ENCODE data around the gene SLC16A11. TPM values are rescaled to one million over a fixed set of nuclear protein-coding genes. Genes with fewer than 3 reads are reported as not detected.
"Not testable (repeated sequence)": the region's sequence is repeated elsewhere in the genome, so short reads cannot be mapped to it uniquely, and the experiment has no call there.

The SLC16A11 gene
- 0.78 TPM in 1 of 2 replicates, not detected in the other for total RNA-seq
- 0.16 TPM for polyA plus RNA-seq (2012)

- DNase-seq (ENCODE audit: low read depth): peak; percentile 43
Observed at GRCh38 chr17:7043497-7044198, at the start of gene SLC16A11. TSS of gene SLC16A11 (minus strand) at chr17:7044092. CDS start at chr17:7043513, 579 bp downstream.

DNA sequence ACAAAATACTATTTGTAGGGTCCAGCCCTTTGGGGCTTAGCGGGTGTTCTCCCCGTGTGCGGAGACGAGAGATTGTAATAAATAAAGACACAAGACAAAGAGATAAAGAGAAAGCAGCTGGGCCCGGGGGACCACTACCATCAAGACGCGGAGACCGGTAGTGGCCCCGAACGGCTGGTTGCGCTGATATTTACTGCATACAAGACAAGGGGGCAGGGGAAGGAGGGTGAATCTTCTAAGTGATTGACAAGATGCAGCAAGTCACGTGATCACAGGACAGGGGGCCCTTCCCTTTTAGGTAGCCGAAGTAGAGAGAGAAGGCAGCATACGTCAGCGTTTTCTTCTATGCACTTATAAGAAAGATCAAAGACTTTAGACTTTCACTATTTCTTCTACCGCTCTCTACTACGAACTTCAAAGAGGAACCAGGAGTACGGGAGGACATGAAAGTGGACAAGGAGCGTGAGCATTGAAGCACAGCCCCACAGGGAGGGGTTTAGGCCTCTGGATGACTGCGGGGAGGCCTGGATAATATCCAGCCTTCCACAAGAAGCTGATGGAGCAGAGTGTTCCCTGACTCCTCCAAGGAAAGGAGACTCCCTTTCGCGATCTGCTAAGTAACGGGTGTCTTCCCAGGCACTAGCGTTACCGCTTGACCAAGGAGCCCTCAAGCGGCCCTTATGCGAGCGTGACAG lies 47.6 kb upstream of the SLC16A11 start:
- not testable (repeated sequence) for DNase-seq (ENCODE audit: low read depth)

- DNase-seq (ENCODE audit: low read depth): not testable (repeated sequence)
Observed at GRCh38 chr17:7089570-7089969, 45.7 kb upstream of the SLC16A11 start.

GRCh38 chr17:7088442-7088841 lies 44.5 kb upstream of the SLC16A11 start:
- not testable (repeated sequence) for DNase-seq (ENCODE audit: low read depth)

GRCh38 chr17:7084088-7084487 lies 40.2 kb upstream of the SLC16A11 start:
- DNase-seq (ENCODE audit: low read depth): no peak

DNA sequence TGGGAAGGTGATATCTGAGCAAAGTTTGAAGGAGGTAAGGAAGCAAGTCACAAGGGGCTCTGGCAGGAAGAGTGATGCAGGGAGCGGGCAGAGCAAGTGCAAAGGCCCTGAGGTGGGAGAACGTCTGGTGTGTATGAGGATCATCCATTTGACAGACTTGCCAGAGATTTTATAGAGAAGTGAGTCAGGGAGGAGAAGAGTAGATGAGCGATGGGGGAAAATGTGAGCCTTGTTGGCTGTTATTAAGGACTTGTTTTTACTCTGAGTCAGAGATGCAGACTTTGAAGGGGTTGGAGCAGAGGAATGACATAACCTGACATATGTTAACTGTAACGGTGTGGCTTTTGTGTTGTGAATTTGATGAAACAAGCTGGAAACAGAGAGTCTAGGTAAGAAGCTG lies 39.7 kb upstream of the SLC16A11 start:
- DNase-seq (ENCODE audit: low read depth): no peak

DNA sequence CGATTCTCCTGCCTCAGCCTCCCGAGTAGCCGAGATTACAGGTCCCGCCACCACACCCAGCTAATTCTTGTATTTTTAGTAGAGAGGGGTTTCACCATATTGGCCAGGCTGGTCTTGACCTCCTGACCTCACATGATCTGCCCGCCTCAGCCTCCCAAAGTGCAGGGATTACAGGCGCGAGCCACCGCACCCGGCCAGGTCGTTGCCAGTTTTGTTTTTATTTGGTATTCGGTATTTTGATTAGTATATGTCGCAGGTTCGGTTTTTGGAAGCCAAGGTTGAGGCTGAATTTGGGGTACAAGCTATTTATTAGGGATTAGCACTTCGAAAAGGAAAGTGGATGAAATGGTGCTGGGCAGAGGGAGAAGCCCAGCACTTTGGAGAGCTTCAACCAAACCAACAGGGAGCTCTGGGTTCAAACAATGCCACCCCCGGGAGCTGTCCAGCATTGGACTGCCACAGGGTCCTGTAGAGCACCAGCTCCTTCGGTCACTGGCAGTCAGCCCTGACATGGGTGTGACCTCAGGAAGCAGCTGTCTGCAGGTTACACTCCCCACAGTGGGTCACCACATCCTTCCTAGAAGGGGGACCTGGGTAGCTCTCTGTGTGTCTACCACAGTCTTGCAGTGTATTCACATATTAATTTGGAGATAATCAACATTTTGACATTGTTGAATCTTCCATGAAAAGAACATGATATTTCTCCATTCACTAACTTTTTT lies 37.6 kb upstream of the SLC16A11 start:
- DNase-seq (ENCODE audit: low read depth): peak; percentile 58

- no peak for DNase-seq (ENCODE audit: low read depth)
Observed at GRCh38 chr17:7080456-7081041, 36.7 kb upstream of the SLC16A11 start.

- DNase-seq (ENCODE audit: low read depth): no peak
Observed at GRCh38 chr17:7079581-7080455, 35.9 kb upstream of the SLC16A11 start, which contains the start of gene CLEC10A. TSS of gene CLEC10A (minus strand) at chr17:7080251. CDS start at chr17:7078812, 1,439 bp downstream.

GRCh38 chr17:7078711-7079110 lies 34.8 kb upstream of the SLC16A11 start:
- DNase-seq (ENCODE audit: low read depth): no peak

DNA sequence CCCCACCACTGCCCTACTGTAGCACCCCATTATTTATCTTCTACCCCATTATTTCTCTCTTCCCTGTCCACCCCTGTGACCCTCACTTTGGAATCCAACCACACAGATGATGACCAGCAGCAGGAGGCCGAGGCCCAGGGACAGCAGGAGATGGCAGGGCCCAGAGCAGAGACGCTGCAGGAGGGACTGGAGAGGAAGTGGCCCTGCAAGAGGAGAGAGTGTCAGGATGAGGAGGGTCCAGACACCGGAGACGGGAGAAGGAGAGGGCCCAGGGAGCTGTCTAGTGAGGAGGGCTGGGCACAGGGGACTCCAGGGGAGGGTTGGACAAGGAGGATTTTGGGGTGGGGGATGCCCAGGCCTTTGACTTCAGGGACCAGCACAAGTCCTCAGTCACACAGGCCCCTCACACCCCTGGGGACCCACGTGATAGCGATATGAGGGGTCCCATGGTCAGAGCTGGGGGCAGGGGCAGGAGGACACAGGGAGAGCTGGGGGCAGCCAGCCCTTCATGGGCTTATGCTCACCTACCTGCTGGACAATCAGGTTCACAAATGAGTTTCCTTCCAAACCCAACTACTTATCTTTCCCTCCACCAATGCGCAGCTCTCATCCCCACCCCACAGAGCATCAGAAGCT lies 34.1 kb upstream of the SLC16A11 start:
- DNase-seq (ENCODE audit: low read depth): no peak

- DNase-seq (ENCODE audit: low read depth): no peak
Observed at GRCh38 chr17:7074931-7075330, 31.0 kb upstream of the SLC16A11 start.

GRCh38 chr17:7072406-7072805 lies 28.5 kb upstream of the SLC16A11 start:
- no peak for DNase-seq (ENCODE audit: low read depth)

DNA sequence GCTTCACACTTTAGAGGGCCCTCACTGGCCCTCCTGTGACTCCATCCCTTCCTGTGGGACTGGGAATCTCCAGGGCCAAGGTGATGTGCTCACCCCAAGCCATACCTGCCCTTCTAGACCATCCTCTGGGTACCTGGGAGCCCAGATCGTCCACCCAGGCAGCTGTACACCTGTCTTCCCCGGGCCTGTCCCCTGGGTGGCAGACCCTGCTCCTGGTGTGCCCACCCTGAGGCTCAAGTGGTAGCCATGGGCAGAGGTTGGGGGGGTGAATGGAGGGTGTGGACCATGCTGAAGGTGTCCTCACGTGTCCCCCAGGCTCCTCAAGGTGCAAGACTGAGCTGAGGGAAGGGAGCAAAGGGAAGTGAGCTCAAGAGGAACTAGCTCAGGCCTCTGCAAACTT lies 26.8 kb upstream of the SLC16A11 start:
- DNase-seq (ENCODE audit: low read depth): no peak

DNA sequence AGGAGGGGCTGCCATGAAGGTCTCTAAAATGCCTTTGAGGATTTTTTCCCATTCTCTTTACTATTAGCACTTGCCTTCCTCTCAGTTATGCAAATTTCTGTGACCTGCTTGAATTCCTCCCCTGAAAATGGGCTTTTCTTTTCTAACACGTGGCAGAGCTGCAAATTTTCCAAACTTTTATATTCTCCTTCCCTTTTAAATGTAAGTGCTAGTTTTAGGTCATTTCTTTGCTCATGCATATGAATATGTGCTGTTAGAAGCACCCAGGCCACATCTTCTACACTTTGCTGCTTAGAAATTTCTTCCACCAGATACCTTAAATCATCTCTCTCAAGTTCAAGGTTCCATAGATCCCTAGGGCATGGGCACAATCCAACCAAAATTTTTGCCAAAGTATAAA lies 24.4 kb upstream of the SLC16A11 start:
- no peak for DNase-seq (ENCODE audit: low read depth)

- DNase-seq (ENCODE audit: low read depth): no peak
Observed at GRCh38 chr17:7067198-7067597, 23.3 kb upstream of the SLC16A11 start.

GRCh38 chr17:7064261-7064660 lies 20.4 kb upstream of the SLC16A11 start:
- peak; percentile 49 for DNase-seq (ENCODE audit: low read depth)

DNA sequence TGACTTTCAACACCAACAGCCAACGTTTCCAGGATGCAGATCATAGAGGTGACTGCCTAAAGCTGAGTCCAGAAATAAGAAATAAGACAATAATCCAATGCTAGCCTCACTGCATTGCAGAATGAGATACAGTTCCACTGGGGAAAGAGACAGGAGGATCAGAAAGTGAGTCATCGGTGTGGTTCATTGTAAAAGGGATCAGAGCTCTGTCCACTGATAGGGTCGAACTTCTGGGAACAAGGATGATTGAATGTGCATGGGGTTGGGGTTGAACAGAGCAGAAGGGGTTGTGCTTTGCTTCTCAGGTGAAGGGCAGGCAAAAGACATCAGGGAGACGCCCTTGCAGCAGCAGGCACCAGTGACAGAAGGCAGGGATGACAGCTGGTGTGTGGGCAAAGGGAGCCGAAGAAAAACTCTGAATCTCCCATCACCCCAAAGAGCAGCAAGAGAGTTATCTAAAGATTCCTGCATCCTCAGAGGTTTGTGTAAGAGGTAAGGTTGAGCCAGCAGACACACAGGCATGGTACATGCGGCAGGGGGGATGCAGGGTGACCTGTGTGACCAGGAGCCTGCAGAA lies 19.7 kb upstream of the SLC16A11 start:
- peak; percentile 26 for DNase-seq (ENCODE audit: low read depth)

DNA sequence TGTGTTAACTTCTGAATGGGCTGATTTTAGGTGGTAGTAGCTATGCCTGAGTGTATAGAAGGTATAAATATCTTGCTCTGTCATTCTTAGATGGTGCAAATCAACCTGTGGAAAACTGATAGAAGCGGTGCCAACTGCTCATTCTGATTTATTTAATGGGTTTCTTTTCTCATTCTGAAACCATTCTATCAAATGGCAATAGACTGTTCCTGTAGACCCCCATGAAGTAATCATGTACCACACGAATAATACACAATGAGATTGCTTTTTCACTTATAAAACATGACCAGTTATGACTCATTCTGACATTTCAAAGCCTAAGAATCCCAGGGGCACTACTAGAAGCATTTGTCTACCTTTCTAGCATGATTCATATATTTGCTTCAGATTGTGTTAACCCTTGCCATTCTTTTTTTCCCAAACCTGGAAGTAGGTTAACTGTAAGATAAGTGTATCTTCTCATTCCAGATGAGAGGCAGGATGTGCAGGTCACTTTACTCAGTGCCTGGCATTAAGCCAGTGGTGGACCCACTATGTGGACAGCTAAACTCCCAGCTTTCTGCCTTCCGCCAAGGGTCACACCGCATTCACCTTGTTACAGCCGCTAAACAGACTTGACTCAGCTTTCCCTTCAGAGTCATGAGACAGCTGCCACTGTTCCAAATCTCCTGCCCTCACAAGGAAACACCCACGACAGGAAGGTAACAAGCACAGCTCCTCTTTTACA lies 16.4 kb upstream of the SLC16A11 start:
- peak; percentile 65 for DNase-seq (ENCODE audit: low read depth)
